Hepatocyte (in vitro differentiated cells): Measurements from ENCODE around the gene RAPGEF4. TPM values are rescaled to one million over a fixed set of nuclear protein-coding genes. Genes with fewer than 3 reads are reported as not detected.

ENCODE experiments used
- DNase-seq: peaks from one replicate; pipeline ENCODE4 v3.0.0-alpha.2; 2016; ENCODE audit warnings: low spot score
- H2AFZ ChIP-seq: fragments of 200-600 bp; sonication (generic); 2 replicates; pipeline ENCODE4 v1.6.0; 2016; ENCODE audit warnings: antibody characterized with exemption, mild to moderate bottlenecking
- H3K27ac ChIP-seq: fragments of 200-600 bp; sonication (generic); 2 replicates; pipeline ENCODE4 v1.5.1; 2016; ENCODE audit warnings: mild to moderate bottlenecking
- H3K27me3 ChIP-seq: fragments of 200-600 bp; sonication (generic); 2 replicates; pipeline ENCODE4 v1.6.1; 2016
- H3K36me3 ChIP-seq: fragments of 200-600 bp; sonication (generic); replicated peaks from 2 replicates; pipeline ENCODE4 v1.5.1; 2016; ENCODE audit warnings: low read depth; ENCODE audit not compliant: insufficient read depth
- H3K4me1 ChIP-seq: fragments of 200-600 bp; sonication (generic); 2 replicates; pipeline ENCODE4 v1.5.1; 2016; ENCODE audit warnings: mild to moderate bottlenecking, moderate library complexity; ENCODE audit not compliant: insufficient read depth
- H3K4me2 ChIP-seq: fragments of 200-600 bp; sonication (generic); 2 replicates; pipeline ENCODE4 v1.6.0; 2016
- H3K4me3 ChIP-seq: fragments of 200-600 bp; sonication (generic); 2 replicates; pipeline ENCODE4 v1.5.1; 2016; ENCODE audit warnings: mild to moderate bottlenecking
- H3K79me2 ChIP-seq: fragments of 200-600 bp; sonication (generic); 2 replicates; pipeline ENCODE4 v1.6.0; 2017; ENCODE audit warnings: mild to moderate bottlenecking
- H3K9me2 ChIP-seq: fragments of 200-600 bp; sonication (generic); replicated peaks from 2 replicates; pipeline ENCODE4 v1.6.0; 2017; ENCODE audit warnings: mild to moderate bottlenecking; ENCODE audit not compliant: insufficient read depth
- H3K9me3 ChIP-seq: fragments of 200-600 bp; sonication (generic); 2 replicates; pipeline ENCODE4 v1.5.1; 2016; ENCODE audit warnings: low read depth, mild to moderate bottlenecking
- H4K20me1 ChIP-seq: fragments of 200-600 bp; sonication (generic); 2 replicates; pipeline ENCODE4 v1.6.0; 2016; ENCODE audit warnings: mild to moderate bottlenecking; ENCODE audit not compliant: insufficient read depth, poor library complexity, severe bottlenecking
- CTCF ChIP-seq: fragments of 200-600 bp; sonication (generic); IDR thresholded peaks from 2 replicates; pipeline ENCODE4 v1.5.1; 2016; ENCODE audit warnings: antibody characterized with exemption, mild to moderate bottlenecking; ENCODE audit not compliant: poor library complexity
- EZH2 ChIP-seq: fragments of 200-600 bp; sonication (generic); IDR thresholded peaks from 2 replicates; pipeline ENCODE4 v1.6.1; 2016; ENCODE audit warnings: antibody characterized with exemption, mild to moderate bottlenecking, borderline replicate concordance
- EZH2phosphoT487 ChIP-seq: fragments of 200-600 bp; sonication (generic); IDR thresholded peaks from one replicate; pipeline ENCODE4 v1.6.1; 2018; ENCODE audit warnings: antibody characterized with exemption, mild to moderate bottlenecking, low read depth, moderate library complexity; ENCODE audit not compliant: unreplicated experiment, severe bottlenecking
- WGBS: methylation state at CpG from one replicate; pipeline ENCODE4 v1.1.6; 2016; ENCODE audit warnings: low lambda C conversion rate; ENCODE audit errors: missing lambda C conversion rate; 5-methylcytosine and 5-hydroxymethylcytosine counted together
- polyA plus RNA-seq: library from polyadenylated mRNA; unstranded; fragments of >200 nt; fragmentation: Nextera tagmentation; extraction: Ambion mirVana; gene quantifications from 2 replicates; pipeline ENCODE4 v1.2.1, GENCODE V29; 2016
- total RNA-seq: library from RNA; depleted of rRNA; stranded (reverse); fragments of >200 nt; gene quantifications from 2 replicates; pipeline ENCODE4 v1.2.3, GENCODE V29; 2014

The RAPGEF4 gene
- total and polyA plus RNA-seq, 2 experiments from 2014 or later, result 1.9 to 2.0 TPM

- Histone ChIP-seq H2AFZ (no peak overlapping the region), H3K9me2 (no peaks in the 10 kb centered on the region), H3K36me3 (no peaks in the 10 kb centered on the region), H3K4me1 (peaks cover 10% of the 10 kb centered on the region), H4K20me1 (no peaks in the 10 kb centered on the region), H3K27me3 (no peaks in the 10 kb centered on the region), H3K79me2 (peaks cover 34% of the 10 kb centered on the region), H3K9me3 (peaks cover 4% of the 10 kb centered on the region), H3K4me3 (no peak overlapping the region), H3K4me2 (no peak overlapping the region), H3K27ac (no peak overlapping the region)
- no peak for DNase-seq
- 96% methylated on average over 1 of the region's 1 CpG for WGBS
- no peak for TF ChIP-seq EZH2phosphoT487
- TF ChIP-seq EZH2, result no peak
- TF ChIP-seq CTCF, result no peak
These were observed 359.1 kb downstream of the RAPGEF4 start for GRCh38 chr2:173094731-173095130.

DNA sequence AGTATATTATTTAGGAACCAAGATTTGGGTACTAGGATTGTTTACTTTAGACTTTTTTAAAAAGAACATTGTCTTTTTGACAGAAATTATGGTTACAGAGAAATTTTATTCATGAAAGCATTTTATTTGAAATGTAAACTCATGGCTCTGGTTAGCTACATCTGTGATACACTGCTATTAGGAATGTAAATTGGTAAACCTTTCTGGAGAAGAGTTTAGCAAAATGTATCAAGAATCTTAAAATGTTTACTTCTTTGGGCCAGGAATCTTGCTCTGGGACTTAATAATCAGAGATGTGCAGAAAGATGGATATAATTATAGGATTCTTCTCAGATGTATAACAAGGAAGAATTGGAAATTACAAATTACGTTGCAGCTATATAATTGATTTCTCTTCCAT is 359.7 kb downstream of the RAPGEF4 start:
- H4K20me1 ChIP-seq, result no peaks in the 10 kb centered on the region
- H3K4me2 ChIP-seq, result no peak overlapping the region
- DNase-seq, result no peak
- H3K9me2 ChIP-seq, result no peaks in the 10 kb centered on the region
- H3K36me3 ChIP-seq, result no peaks in the 10 kb centered on the region
- TF ChIP-seq EZH2phosphoT487, result no peak
- TF ChIP-seq CTCF, result no peak
- no peak for TF ChIP-seq EZH2
- H3K27me3 ChIP-seq, result no peaks in the 10 kb centered on the region
- no peak overlapping the region for H2AFZ ChIP-seq
- H3K4me1 ChIP-seq, result peaks cover 8% of the 10 kb centered on the region
- H3K9me3 ChIP-seq, result peaks cover 4% of the 10 kb centered on the region
- H3K4me3 ChIP-seq, result no peak overlapping the region
- 89% methylated on average over 1 of the region's 1 CpG for WGBS
- H3K79me2 ChIP-seq, result peaks cover 30% of the 10 kb centered on the region
- H3K27ac ChIP-seq, result no peak overlapping the region

- peaks cover 31% of the 10 kb centered on the region for H3K79me2 ChIP-seq
- no peaks in the 10 kb centered on the region for H4K20me1 ChIP-seq
- no peak overlapping the region for H3K27ac ChIP-seq
- H3K27me3 ChIP-seq, result no peaks in the 10 kb centered on the region
- TF ChIP-seq CTCF (no peak), EZH2 (no peak), EZH2phosphoT487 (no peak)
- H3K9me2 ChIP-seq, result no peaks in the 10 kb centered on the region
- no peak overlapping the region for H3K4me2 ChIP-seq
- H3K4me3 ChIP-seq, result no peak overlapping the region
- WGBS, result 93% methylated on average over 2 of the region's 2 CpGs
- DNase-seq, result no peak
- H2AFZ ChIP-seq, result no peak overlapping the region
- no peaks in the 10 kb centered on the region for H3K36me3 ChIP-seq
- no peaks in the 10 kb centered on the region for H3K4me1 ChIP-seq
- peaks cover 4% of the 10 kb centered on the region for H3K9me3 ChIP-seq
These were observed 363.6 kb downstream of the RAPGEF4 start for GRCh38 chr2:173099271-173099670.

GRCh38 chr2:173099804-173100203 is 364.2 kb downstream of the RAPGEF4 start:
- Histone ChIP-seq H3K27me3 (no peaks in the 10 kb centered on the region), H3K9me2 (no peaks in the 10 kb centered on the region), H3K79me2 (peaks cover 30% of the 10 kb centered on the region), H4K20me1 (no peaks in the 10 kb centered on the region), H3K4me1 (no peaks in the 10 kb centered on the region), H3K36me3 (no peaks in the 10 kb centered on the region), H2AFZ (no peak overlapping the region), H3K4me2 (no peak overlapping the region), H3K27ac (no peak overlapping the region), H3K9me3 (peaks cover 4% of the 10 kb centered on the region), H3K4me3 (no peak overlapping the region)
- no peak for TF ChIP-seq CTCF
- no peak for TF ChIP-seq EZH2
- no peak for TF ChIP-seq EZH2phosphoT487
- no peak for DNase-seq
- WGBS, result 100% methylated on average over 2 of the region's 2 CpGs
